GM18511 (cell line): ENCODE data around the gene PLOD1.
"Not testable (repeated sequence)": the region's sequence is repeated elsewhere in the genome, so short reads cannot be mapped to it uniquely, and the experiment has no call there.

Experiments
- ATAC-seq: cut with Tn5 transposase; IDR thresholded peaks from one replicate; pipeline ENCODE4 v1.9.1; 2021; ENCODE audit warnings: mild to moderate bottlenecking, moderate library complexity; ENCODE audit not compliant: unreplicated experiment

PLOD1 gene

DNA sequence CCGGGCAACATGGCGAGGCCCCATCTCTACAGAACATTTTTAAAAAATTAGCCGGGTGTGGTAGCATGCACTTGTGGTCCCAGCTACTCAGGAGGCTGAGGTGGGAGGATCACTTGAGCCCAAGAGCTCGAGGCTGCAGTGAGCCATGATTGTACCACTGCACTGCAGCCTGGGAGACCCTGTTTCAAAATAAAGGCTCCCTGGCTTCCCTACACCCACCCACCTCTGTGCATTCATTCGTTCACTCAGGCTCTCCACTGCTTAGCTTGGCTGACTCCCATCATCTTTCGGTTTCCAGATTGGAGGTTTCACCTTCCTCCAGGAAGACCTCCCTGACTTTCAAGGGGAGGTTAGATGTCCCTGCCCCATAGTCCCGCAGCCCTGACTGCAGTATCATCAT lies 22.5 kb upstream of the PLOD1 start:
- ATAC-seq: no peak

DNA sequence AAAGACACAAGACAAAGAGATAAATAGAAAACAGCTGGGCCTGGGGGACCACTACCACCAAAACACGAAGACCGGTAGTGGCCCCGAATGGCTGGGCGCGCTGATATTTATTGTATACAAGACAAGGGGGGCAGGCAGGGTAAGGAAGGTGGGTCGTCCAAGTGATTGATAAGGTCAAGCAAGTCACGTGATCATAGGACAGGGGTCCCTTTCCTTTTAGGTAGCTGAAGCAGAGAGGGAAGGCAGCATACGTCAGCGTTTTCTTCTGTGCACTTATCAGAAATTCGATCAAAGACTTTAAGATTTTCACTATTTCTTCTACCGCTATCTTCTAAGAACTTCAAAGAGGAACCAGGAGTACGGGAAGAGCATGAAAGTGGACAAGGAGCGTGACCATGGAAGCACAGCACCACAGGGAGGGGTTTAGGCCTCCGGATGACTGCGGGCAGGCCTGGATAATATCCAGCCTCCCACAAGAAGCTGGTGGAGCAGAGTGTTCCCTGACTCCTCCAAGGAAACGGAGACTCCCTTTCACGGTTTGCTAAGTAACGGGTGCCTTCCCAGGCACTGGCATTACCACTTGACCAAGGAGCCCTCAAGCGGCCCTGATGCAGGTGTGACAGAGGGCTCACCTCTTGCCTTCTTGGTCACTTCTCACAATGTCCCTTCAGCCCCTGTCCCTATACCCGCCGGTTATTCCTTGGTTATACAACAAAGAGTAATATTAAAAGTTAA lies 21.9 kb upstream of the PLOD1 start:
- not testable (repeated sequence) for ATAC-seq

DNA sequence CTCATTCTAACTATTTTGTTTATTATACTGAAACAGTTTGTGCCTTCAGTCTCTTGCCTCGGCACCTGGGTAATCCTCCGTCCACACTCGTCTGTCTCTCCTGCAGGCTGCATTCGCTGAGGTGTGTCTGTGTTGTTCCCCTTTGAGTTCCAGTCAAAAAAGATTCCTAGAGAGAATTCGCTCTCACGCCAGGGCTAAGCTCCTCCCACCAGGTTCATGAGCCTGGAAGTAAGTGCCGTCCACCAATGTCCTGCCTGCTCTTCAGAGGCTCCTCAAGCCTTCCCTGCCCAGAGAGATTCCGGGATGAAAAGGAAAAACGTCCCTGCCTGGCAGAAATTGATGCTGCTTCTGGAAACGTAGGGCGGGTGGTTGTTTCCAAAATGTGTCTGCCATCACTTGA lies 21.2 kb upstream of the PLOD1 start:
- no peak for ATAC-seq

DNA sequence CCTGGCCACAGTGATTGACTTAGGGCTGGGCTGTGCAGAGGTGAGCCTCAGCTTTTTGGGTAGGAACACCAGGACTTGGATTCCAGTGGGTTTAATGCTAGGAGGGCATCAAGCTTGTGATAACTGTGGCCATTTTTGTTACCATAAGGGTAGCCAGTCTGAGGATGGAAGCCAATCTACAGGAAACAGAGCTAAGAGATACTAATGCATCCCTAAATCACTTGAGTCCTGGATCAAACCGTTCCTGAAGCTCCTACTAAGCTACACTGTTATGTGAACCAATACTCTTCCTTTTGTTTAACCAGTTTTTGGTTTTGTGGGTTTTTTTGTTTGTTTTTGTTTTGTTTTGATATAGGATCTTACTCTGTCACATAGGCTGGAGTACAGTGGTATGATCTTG lies 20.5 kb upstream of the PLOD1 start:
- no peak for ATAC-seq

DNA sequence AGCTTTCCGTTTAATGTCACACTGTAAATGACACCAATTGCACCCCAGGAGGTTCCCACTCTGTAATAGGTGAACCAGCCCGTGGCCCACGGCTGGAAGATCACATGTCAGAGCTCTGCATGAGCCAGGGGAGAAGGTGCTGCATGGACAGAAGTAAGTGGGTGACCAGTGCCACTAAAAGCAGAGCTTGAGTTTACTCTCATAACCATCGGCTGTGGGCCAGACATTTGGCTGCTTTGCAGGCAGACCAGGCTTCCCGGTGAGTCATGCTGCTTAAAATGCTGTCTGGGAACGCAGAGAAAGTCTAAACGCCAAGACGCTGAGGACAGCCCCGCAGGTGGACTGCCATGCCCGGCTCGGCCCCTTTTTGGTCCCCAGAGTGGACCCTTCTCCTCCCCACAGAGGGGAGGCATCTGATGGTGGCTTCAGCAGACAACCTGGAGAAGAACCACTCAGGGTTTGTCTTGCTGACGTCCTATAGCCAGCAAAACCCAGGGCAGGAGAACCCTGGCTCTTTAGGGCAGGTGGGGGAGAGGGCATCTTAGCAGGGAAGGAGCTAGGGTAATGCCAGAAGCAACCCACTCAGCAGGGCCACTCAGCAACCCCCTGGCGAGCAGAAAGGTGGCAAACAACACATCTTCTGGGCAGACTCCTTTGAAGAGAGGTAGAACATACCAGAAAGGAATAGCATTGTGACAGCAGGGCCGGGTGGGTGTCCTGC lies 15.6 kb upstream of the PLOD1 start:
- no peak for ATAC-seq

DNA sequence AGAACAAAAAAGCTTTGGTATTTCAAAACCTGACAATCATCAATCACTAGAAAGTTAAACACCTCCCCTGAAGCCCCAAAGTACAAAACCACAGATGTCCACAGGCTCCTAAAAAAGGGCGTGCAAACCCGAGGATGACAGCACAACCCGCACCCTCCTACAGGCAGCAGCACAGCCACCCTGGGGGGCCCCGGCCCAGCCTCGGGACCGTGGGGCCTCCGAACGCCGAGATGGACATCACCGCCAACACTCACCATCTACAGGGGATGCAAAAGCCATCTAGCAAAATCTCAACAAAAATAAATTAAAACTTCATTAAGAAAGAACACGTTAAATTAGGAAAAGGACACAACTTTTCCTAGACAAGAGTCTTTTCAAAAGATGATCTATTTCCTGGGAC lies 14.9 kb upstream of the PLOD1 start:
- ATAC-seq: no peak

DNA sequence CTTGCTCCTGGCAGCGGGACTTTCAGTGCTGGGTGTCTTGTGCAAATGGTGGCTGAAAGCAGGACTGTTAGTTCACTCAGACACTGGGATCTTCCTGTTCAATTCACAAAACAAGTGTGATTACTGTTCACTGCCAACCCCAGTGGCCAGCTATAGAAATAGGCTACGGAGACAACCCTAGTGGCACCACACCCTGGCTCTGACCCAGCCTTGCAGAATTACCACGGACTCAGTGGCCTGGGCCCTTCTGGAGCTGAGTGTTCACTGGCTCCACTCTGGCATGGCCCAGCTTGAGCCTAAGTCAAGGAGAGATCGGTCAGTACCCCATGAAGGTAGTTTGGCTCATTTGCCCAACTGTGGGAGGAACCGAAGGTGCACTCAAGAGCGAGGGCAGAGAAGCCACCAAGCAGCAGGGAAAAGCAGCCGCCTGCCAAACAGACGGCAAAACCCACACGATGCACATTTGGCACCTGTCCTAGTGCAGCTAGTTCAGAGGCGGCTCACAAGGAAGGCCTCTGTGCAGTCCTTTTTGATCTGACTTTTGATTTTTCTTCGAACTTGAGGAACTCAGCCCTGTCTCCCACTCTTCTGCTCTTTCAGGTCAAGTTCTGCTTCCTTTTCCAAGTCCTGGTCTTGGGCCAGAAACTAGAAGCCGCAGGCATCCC lies 14.1 kb upstream of the PLOD1 start:
- no peak for ATAC-seq

DNA sequence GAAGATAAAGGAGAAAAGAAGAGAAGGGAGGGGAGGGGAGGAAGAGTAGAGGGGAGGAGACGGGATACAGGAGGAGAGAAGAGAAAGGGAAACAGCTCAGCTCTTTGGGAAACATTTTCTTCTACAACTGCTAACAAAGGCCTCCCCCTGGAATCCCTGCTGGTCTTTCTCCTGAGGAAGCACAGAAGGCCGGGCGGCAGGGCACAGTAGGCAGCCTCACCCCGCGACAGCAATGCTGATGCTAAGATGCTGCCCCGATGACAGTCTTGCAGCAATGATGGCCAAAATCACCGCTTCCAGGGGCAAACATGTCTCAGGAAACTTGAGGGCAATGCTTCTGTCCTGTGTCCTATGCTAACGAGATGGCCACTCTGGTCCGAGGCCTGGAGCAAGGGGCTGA lies 13.5 kb upstream of the PLOD1 start:
- no peak for ATAC-seq

DNA sequence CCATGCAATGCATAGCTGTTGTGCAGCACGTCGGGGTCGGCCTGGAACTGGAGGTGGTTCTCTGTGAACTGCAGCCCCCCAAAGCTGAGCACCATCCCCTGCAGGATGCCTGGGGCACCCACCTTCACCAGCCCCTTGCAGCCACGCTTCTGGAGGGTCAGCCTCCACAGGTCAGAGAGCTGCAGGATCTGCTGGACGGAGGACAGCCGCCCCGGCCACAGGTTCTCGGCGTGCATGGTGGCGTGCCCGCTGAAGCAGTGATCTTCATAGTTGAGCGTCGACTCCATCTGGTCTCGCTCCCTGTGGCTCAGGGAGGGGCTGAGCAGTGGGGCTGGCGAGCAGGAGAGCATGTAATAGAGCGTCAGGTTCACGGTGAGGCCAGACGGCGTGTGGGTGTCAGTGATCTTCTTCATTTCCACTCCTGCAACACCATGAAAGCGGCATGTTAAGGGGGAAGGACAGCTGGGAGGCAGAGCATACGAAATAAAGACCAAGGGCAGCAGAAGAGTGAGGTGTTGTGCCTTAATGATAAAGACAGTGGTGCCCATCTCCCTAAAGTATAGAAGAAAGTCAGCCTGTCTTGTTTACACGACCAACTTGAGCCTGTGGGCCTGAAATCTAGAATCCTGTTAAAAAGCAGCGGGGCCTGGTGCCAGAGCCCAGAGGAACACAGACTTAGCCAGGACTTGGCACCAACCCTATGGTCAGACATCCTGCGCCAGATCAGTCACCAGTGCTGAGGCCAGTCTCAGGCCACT lies 11.3 kb upstream of the PLOD1 start:
- no peak for ATAC-seq

DNA sequence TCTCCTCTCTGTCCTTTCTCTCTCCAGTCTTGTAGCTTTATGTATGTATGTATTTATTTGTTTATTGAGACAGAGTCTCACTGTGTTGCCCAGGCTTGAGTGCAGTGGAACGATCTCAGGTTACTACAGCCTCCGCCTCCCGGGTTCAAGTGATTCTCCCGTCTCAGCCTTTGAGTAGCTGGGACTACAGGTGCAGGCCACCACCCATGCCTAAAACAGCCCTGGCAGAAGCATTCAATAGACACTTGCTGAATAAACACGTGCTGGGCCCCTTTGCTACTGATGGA lies 10.7 kb upstream of the PLOD1 start:
- no peak for ATAC-seq

DNA sequence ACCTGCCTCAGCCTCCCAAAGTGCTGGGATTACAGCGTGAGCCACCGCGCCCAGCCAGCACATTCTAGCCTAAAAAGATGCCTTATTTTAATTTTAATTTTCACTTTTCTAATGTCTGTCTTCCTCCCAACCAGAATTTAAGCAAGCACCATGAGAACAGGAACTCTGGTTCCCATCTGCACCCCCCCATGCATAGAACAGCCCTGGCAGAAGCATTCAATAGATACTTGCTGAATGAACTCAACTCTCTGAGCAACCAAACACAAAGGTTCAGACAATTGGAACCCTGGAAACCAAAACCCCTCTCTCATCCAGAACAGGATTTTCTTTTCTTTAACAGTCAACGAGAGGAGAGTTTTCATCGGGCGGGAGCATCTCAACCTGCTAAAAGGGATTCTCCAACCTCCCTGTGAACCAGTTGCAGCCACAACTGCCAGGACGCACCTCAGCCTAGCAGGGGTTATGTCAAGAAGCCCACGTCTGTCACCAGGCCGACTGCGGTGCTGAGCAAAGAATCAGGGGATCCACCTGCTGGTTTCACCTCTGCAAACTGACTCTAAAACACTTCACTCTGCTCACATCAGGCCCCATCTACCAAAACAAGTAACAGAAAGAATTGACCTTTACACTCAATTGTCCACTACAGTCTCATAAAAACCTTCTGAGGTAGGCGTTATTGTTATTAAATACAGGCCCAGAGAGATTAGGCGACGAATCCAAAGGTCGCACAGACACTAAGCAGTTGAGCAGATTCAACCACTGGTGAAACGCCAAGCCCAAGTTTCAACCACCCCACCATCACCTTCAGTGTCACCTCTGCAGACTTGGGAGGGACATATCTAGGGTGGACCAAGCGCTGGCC lies 10.0 kb upstream of the PLOD1 start:
- no peak for ATAC-seq

DNA sequence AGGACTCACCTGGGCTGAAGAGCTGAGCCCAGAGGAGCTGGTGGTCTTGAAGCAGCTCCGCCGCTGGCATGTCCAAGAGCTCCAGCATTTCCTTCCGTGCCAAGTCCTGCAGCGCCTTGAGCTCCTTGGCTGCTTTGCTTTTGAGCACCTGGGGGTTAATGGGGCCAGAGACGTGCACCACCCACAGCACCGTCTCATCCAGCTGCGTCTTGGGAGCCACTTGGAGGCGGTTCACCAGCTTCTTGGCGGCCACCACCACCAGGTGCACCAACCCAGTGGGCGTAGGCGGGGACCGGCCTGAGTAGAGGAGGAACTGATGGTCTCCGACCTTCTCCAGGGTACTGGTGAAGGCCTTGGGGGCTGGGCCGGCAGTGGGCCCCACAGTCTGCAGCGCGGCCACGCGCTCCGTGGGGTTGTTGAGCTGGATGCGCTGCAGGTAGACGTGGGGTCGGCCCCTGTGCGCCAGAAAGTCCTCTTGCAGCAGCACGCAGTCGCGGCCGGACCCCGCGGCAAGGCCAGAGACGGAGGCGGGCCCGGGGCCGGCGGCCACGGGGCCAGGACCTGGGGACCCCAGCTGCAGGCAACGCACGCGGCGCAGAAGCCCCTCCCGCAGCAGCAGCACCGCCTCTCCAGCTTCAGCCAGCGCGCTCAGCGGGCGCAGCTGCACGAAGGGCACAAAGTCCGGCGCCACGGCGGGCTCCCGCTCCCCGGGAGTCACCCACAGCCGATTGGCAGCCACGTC lies 9.2 kb upstream of the PLOD1 start:
- ATAC-seq: peak; percentile 29

DNA sequence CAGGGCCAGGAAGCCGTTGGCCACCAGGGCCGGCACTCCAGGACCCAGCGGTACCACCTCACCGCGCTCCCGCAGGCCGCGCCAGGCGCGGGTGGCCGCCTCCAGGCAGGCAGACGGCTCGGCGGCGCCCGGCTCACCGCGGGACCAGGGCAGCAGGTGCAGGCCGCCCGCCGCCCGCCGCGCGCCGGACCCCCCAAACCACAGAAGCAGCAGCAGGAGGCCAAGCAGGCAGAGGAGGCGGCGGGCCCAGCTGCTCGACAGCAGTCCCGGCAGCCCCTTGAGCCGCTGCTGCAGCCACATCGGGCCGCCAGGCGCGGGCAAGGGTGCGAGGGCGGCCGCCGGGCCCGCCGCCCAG lies 8.6 kb upstream of the PLOD1 start:
- ATAC-seq: peak; percentile 23

DNA sequence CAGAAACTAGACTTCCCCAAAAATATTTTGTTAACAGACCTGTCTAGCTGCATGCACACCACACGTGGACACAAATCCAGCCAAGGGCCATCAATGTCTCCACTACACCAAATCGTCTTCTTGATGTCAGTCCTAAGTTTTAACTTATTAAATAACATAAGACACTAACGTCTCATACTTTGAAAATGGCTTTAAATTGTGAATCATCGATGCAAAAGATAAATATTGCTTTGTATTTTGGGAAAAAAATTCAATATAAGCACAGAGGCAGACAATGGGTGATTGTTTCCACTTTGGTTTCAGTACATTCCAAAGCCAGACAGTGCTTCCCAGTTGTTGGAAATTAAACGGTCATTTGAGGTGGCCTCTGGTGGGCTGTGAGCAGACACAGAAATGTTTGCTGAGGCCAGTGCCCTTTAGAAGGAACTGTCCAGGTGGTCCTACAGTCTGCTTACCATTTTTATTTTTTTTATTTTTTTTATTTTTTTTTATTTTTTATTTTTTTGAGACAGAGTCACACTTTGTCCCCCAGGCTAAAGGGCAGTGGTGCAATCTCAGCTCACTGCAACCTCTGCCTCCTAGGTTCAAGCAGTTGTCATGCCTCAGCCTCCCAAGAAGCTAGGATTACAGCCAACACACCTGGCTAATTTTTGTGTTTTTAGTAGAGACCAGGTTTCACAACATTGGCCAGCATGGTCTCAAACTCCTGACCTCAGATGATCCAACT lies 6.5 kb upstream of the PLOD1 start:
- ATAC-seq: no peak

DNA sequence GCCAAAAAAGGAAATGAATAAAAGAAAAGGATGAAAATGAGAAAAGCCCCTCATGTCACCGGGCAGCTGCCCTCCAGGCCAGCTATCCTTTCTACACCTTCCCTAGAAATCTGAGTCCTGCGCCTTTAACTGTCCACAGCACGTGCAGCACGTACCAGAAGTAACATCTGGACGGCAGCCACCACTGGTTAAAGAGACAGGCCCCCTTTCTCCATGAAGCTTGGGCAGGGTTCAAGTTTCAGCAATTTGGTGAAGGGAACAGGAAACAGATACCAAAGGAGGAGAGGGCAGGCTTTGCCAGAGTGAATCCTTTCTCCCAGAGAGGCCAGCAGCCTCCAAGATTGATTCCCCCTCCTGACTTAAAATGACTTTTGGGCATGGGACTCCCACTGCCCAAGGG lies 4.7 kb upstream of the PLOD1 start:
- ATAC-seq: no peak

DNA sequence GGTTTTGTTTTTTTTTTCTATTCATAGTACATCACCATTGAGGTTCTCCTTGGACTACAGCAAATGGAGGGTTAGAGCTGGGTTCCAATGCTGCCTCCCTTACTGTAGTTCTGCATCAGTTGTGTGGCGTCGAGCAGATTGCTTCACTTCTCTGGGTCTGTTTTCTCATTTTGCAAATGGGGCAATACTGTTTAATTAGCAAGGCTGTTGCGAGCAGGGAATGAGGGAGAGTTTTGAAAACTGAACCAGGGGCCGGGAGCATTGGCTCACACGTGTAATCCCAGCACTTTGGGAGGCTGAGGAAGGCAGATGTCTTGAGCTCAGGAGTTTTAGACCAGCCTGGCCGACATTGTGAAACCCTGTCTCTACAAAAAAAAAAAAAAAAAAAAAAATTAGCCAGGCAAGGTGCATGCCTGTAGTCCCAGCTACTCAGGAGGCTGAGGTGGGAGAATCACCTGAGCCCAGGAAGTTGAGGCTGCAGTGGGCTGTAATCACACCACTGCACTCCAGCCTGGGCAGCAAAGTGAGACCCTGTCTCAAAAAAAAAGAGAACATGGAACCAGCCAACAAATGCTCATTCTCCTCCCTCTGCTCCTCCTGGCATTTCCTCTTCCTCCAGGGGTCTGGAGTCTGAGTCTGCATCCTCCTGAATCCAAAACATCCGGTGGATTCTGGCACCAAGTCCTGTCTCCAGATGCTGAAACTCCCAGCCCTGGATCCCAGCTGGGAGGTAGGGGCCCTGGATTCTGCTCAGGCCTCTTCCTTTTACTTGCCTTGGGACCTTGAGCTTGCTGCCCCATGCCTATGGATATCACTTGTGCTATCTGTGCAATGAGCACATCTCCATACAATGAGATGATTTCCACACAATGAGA lies 3.7 kb upstream of the PLOD1 start:
- no peak for ATAC-seq

DNA sequence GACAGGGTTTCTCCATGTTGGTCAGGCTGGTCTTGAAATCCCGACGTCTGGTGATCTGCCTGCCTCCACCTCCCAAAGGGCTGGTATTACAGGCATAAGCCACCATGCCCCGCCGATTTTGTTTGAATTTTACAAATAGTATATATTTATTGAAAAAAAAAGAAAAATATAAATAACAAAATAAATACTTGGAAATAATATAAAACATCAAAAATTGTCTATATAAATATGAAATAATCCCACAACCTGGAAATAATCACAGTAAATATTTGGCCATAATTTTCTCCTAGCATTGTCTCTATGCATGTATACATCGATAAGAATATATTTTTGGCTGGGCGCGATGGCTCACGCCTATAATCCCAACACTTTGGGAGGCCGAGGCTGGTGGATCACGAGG lies 2.7 kb upstream of the PLOD1 start:
- no peak for ATAC-seq

DNA sequence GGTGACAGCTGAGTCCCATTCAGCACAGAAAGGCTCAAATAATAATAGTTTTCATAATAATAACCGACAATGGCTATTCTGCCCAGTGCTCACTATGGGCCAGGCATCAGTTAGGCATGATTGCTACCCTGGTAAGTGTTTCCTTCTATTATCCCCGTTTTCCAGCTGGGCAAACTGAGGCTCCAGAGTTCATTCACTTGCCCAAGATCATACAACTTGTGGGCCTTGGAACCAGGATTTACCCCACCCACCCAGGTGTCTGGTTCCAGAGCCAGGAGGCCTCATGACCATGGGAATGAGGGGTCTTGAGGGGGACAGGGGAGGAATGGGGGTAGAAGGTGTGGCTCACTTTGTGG lies 518 bp downstream of the PLOD1 start:
- peak; percentile 22 for ATAC-seq

DNA sequence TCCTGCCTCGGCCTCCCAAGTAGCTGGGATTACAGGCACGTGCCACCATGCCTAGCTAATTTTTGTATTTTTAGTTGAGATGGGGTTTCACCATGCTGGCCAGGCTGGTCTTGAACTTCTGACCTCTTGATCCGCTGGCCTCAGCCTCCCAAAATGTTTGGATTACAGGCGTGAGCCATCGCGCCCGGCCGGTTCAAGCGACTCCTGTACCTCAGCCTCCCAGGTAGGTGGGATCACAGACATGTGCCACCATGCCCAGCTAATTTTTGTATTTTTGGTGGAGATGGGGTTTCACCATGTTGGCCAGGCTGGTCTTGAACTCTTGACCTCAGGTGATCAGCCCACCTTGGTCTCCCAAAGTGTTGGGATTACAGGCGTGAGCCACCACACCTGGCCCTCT lies 1.2 kb downstream of the PLOD1 start:
- ATAC-seq: not testable (repeated sequence)
